NB4 (cell line): ENCODE data around the gene MAFF.

Experiments used
- DNase-seq: peaks from one replicate; pipeline ENCODE4 v3.0.0; 2010; ENCODE audit warnings: low read depth
- H3K4me3 ChIP-seq: one replicate; pipeline ENCODE4 v1.5.1; 2011; ENCODE audit warnings: mild to moderate bottlenecking, low read depth, low read length, moderate library complexity
- CTCF ChIP-seq: IDR thresholded peaks from one replicate; pipeline ENCODE4 v1.5.1; 2012; ENCODE audit warnings: low read depth, low read length
- MYC ChIP-seq: IDR thresholded peaks from 2 replicates; pipeline ENCODE4 v1.6.1; 2011; ENCODE audit warnings: low read depth, low read length
- POLR2A ChIP-seq: IDR thresholded peaks from 2 replicates; pipeline ENCODE4 v1.6.1; 2011; ENCODE audit warnings: mild to moderate bottlenecking; ENCODE audit not compliant: insufficient read length; ENCODE audit errors: extremely low read depth
- TF ChIP-seq, protein P1 (sequence below): IDR thresholded peaks from 2 replicates; pipeline ENCODE4 v1.6.1; 2011; ENCODE audit warnings: low read depth, low read length

The MAFF gene

DNA sequence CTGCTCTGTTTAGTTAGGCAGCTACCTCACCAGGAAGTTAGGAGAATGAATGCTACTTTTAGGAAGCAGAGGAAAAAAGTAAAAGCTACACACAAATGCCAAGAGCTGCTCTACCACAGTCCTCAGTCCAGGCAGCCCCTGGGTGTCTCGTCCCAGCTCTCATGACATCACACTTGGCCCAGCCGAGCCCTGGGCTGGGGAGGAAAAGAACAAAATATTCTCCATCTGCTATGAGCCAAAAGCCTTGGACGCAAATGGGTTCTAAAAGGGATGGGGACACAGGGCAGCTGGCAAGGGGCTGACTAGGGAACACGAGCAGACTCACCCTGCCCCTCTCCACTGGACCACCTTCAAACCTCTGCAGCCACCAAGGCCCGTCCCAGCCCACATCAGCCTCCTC is 44.9 kb downstream of the MAFF start:
- no peak for DNase-seq
- TF ChIP-seq, protein P1, sequence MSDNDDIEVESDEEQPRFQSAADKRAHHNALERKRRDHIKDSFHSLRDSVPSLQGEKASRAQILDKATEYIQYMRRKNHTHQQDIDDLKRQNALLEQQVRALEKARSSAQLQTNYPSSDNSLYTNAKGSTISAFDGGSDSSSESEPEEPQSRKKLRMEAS, result no peak
- TF ChIP-seq CTCF (no peak), MYC (no peak), POLR2A (no peak)
- no peak overlapping the region for H3K4me3 ChIP-seq

DNA sequence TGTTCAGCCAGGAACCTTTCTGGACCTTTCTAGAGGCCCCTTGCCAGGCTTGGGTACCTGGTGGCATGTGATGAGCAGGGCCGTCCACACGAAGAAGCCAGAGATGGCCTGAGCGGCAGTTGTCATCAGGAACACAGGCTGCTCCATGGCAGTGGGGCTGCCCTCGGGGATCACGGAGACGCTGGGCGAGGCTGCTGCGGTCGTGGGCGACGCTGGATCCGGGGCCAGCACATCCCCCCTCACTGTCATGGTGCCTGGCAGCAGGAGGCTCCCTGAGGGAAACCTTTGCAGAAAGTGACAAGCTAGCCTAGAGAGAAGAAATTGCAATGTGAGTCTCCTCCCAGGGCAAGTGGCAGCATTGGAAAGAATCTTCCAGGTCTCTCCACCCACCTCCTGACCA is 45.9 kb downstream of the MAFF start:
- no peak overlapping the region for H3K4me3 ChIP-seq
- no peak for TF ChIP-seq CTCF
- no peak for TF ChIP-seq POLR2A
- TF ChIP-seq MYC, result no peak
- TF ChIP-seq, protein P1, result no peak

GRCh38 chr22:38248280-38248679 is 46.5 kb downstream of the MAFF start:
- H3K4me3 ChIP-seq, result no peak overlapping the region
- no peak for TF ChIP-seq POLR2A
- TF ChIP-seq CTCF, result no peak
- TF ChIP-seq, protein P1, result no peak
- TF ChIP-seq MYC, result no peak
- no peak for DNase-seq

More for the DNA sequence above, 45.9 kb downstream of the MAFF start:
- no peak for DNase-seq

- TF ChIP-seq CTCF (no peak), MYC (no peak), POLR2A (no peak)
- TF ChIP-seq, protein P1, result no peak
- H3K4me3 ChIP-seq, result no peak overlapping the region
- DNase-seq, result no peak
These were observed 47.5 kb downstream of the MAFF start for GRCh38 chr22:38249301-38249700.

- no peak overlapping the region for H3K4me3 ChIP-seq
- TF ChIP-seq MYC, result no peak
- no peak for TF ChIP-seq POLR2A
- no peak for DNase-seq
These were observed 48.2 kb downstream of the MAFF start for GRCh38 chr22:38249803-38250642.

- DNase-seq, result no peak
- H3K4me3 ChIP-seq, result no peak overlapping the region
- TF ChIP-seq POLR2A, result no peak
- no peak for TF ChIP-seq CTCF
- TF ChIP-seq, protein P1, result no peak
- TF ChIP-seq MYC, result no peak
These were observed 49.0 kb downstream of the MAFF start for GRCh38 chr22:38250643-38251340.
